Adrenal gland (tissue), 19 donors: ENCODE results near the gene ZNF174. TPM values are rescaled to one million over a fixed set of nuclear protein-coding genes. Genes with fewer than 3 reads are reported as not detected.

Source experiments
- DNase-seq, 7 donors: peaks; one replicate each; pipeline ENCODE4 v3.0.0-alpha.2; 2019 to 2020
- H3K27ac ChIP-seq, 5 donors: fragments of 200-600 bp; sonication (generic) in 4 of 5; 1 replicate in 3 of 5; 2 replicates in 2 of 5; pipeline versions ENCODE4 v1.5.1 to v1.8.0; 2016 to 2020; ENCODE audit warnings: mild to moderate bottlenecking in 1 of 5
- H3K27me3 ChIP-seq: fragments of 200-600 bp; 2 replicates; pipeline ENCODE4 v1.8.0; 2021
- H3K36me3 ChIP-seq, 2 donors: fragments of 200-600 bp; replicated peaks in 1 of 2; 1 replicate in 1 of 2; 2 replicates in 1 of 2; pipeline versions ENCODE4 v1.5.1 to v1.8.0; 2018 to 2022
- H3K4me1 ChIP-seq, 2 donors: fragments of 200-600 bp; replicated peaks in 1 of 2; 1 replicate in 1 of 2; 2 replicates in 1 of 2; pipeline versions ENCODE4 v1.5.1 to v1.8.0; 2018 to 2021
- H3K4me3 ChIP-seq, 4 donors: fragments of 200-600 bp; sonication (generic) in 3 of 4; one replicate each; pipeline ENCODE4 v1.5.1; 2016 to 2018
- H3K9me3 ChIP-seq, 3 donors: fragments of 200-600 bp; sonication (generic) in 1 of 3; replicated peaks in 1 of 3; 1 replicate in 2 of 3; 2 replicates in 1 of 3; pipeline versions ENCODE4 v1.5.1 to v1.8.0; 2016 to 2021
- POLR2A ChIP-seq, 2 donors: fragments of 450-650 bp; IDR thresholded peaks; one replicate each; pipeline ENCODE4 v1.6.1; 2017; ENCODE audit warnings: antibody characterized with exemption in 2 of 2, mild to moderate bottlenecking in 2 of 2, moderate library complexity in 1 of 2
- WGBS, 4 donors: extraction: QIAGEN DNeasy Blood & Tissue Kit in 2 of 4; methylation state at CpG; one replicate each; pipeline versions ENCODE4 v1.1.5 to v1.1.7; 2013 to 2017; 5-methylcytosine and 5-hydroxymethylcytosine counted together
- intact Hi-C, 2 donors: fragments of 100-400 bp; cut with DNase I; formaldehyde crosslinking; loops; one replicate each; pipeline versions ENCODE4 v1.14.1 to v1.15.0; 2022 to 2023
- long read RNA-seq, 10 donors: library from polyadenylated mRNA in 3 of 10; unstranded in 2 of 10; stranded (forward) in 1 of 10; transcript quantifications; one replicate each; pipeline ENCODE4 v2.0.0 and lab custom pipeline, GENCODE V29; 2021 to 2026
- polyA plus RNA-seq, 3 donors: library from polyadenylated mRNA; stranded (reverse); fragments of 200-250 nt in 2 of 3; fragments of 350-450 nt in 1 of 3; fragmentation: Illumina TruSeq in 1 of 3; extraction: RNeasy Lipid Tissue Mini Kit (QIAGEN cat#74804) in 1 of 3; gene quantifications; one replicate each; pipeline ENCODE4 v1.2.3, GENCODE V29; 2013 to 2014
- total RNA-seq, 9 donors: library from RNA; depleted of rRNA in 4 of 9; stranded (reverse); fragments of >200 nt in 4 of 9; fragments of 120-200 nt in 1 of 9; fragmentation: NEBNext Ultra II Directional in 1 of 9; extraction: Animal tissue kit (Norgen Biotek cat#: 25700) in 1 of 9; gene quantifications; one replicate each; pipeline versions ENCODE4 v1.1.0 to v1.2.4, GENCODE V29; 2013 to 2023
- TF ChIP-seq, protein P1 (sequence below), 6 experiments: fragments of 450-650 bp in 4 of 6; fragments of 200-600 bp in 2 of 6; sonication (generic) in 1 of 6; IDR thresholded peaks; 1 replicate in 5 of 6; 2 replicates in 1 of 6; pipeline versions ENCODE4 v1.5.1 to v1.8.0; 2016 to 2021; ENCODE audit warnings: antibody characterized with exemption in 6 of 6, mild to moderate bottlenecking in 2 of 6, moderate library complexity in 1 of 6
- donor health status: healthy with polysubstance abuse.
- donor health status: Bipolar disorder and iron deficiency.
- donor health status: DM: yes; HTN: yes; CAD: no.
- donor health status: DM: no; HTN: no; CAD: no.
- donor health status: DM: no; HTN: no; CAD: no.
- donor health status: DM: yes; HTN: yes; CAD: no.

Gene ZNF174
- total RNA-seq (10 to 100 TPM in 8 of 9 donors, 1 to 10 TPM in 1; 8.6 to 22.2 (median 11.0) TPM), polyA plus RNA-seq (10 to 100 TPM in 1 of 3 donors, 1 to 10 TPM in 2; 4.1 to 15.4 (median 5.7) TPM)
- long read RNA-seq, donor 1, partial matches to known transcripts: 0 of 3 reads
- long read RNA-seq, donor 1, other reads (novel, unspliced or antisense): 0 of 3 reads
- long read RNA-seq, donor 2, partial matches to known transcripts: 0 of 3 reads
- long read RNA-seq, donor 2, other reads (novel, unspliced or antisense): 0 of 3 reads
- long read RNA-seq, donor 3, partial matches to known transcripts: 0 of 2 reads
- long read RNA-seq, donor 3, other reads (novel, unspliced or antisense): 0 of 2 reads
- long read RNA-seq, donor 4, partial matches to known transcripts: 0 of 9 reads
- long read RNA-seq, donor 4, other reads (novel, unspliced or antisense): 3 of 9 reads
- long read RNA-seq, donor 5, transcript ZNF174-201 (3 exons, 2,260 nt): major isoform, 17 of 24 reads
- long read RNA-seq, donor 5, partial matches to known transcripts: 0 of 24 reads
- long read RNA-seq, donor 5, other reads (novel, unspliced or antisense): 1 of 24 reads
- long read RNA-seq, donor 6, partial matches to known transcripts: 0 of 5 reads
- long read RNA-seq, donor 6, other reads (novel, unspliced or antisense): 1 of 5 reads
- long read RNA-seq, donor 7, partial matches to known transcripts: 0 of 6 reads
- long read RNA-seq, donor 7, other reads (novel, unspliced or antisense): 0 of 6 reads
- long read RNA-seq, donor 8, partial matches to known transcripts: 0 of 1 reads
- long read RNA-seq, donor 8, other reads (novel, unspliced or antisense): 0 of 1 reads
- long read RNA-seq, donor 9, partial matches to known transcripts: 0 of 2 reads
- long read RNA-seq, donor 9, other reads (novel, unspliced or antisense): 0 of 2 reads
- long read RNA-seq, donor 10, partial matches to known transcripts: 0 of 2 reads
- long read RNA-seq, donor 10, other reads (novel, unspliced or antisense): 0 of 2 reads

DNA sequence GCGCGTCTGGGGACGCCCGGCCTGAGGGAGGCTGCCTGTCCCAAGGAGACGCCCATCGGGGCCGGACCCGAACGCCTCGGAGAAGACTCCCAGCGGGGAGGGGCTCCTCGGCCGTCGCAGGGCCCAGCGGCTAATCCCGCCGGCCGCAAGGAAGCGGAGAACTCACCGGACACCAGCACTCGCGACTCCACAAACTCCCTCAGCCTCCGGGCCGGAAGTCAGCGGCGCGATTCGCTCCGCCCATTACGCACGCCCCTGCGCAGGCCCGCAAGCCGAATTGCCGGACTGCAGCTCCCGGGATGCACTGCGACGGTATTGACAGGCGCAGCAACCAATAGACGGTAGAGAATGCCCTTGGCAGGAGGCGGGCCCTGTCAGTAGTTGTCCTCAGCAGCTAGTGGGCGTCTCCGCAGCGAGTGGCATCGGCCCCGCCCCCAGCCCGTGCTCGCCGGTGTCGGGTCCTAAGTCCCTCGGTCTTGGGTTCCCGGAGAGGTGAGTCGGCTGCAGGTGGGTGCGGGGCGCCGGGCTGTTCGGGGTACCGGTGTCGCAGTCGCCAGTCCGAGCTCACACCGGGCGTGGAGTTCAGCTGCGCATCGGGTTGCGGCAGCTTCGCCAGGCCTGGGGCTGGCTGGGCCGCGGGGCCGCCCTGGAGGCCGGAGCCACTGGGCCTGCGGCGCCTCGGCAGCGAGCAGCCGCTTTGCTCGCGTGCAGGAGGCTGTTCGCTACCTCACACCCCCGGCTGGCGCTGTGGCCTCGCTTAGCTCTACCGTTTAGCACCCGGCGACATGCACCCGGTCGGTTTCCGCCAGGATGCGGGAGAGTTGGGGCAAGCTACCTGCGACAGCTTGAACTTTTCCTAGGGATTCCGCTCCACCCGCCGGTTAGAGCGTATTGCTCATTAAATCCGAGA is at the start of gene ZNF174, which contains the start of gene ZSCAN32:
TSS of gene ZNF174 (plus strand) at position 437 of the 910 bp plus-strand sequence. CDS start 790 bp downstream, outside the sequence.
TSS of gene ZSCAN32 (minus strand) at position 226 of the 910 bp plus-strand sequence. CDS start 3,447 bp downstream, outside the sequence.
- peaks cover 0 to 16% of the 10 kb centered on the region in 2 donors for H3K36me3 ChIP-seq
- peaks cover 2 to 6% (median 2%) of the 10 kb centered on the region in 3 donors for H3K9me3 ChIP-seq

DNA sequence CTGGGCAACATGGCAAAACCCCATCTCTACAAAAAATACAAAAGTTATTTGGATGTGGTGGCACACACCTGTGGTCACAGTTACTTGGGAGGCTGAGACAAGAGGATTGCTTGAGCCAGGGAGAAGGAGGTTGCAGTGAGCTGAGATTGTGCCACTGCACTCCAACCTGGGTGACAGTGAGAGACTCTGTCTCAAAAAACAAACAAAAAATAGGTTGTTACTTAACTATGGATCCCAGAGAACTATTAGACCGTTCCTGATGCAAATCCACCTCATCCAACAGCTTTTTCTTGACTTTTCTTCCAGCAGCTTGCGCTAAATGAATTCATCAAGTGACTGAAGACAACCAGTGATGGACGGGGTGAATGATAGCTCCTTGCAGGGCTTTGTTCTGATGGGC is 45.4 kb upstream of the ZNF174 start, which contains the start of gene OR2C1:
TSS of gene OR2C1 (plus strand) at position 301 of the 400 bp plus-strand sequence. CDS start at position 353, 52 bp downstream.
- Histone ChIP-seq H3K4me1 (no peaks in the 10 kb centered on the region), H3K9me3 (no peaks in the 10 kb centered on the region), H3K27ac (no peak within 1 kb of the TSS), H3K4me3 (no peak within 1 kb of the TSS), H3K27me3 (no peaks in the 10 kb centered on the region), H3K36me3 (no peaks in the 10 kb centered on the region)
- 63 to 68% (median 66%) methylated on average over 3 of the region's 3 CpGs for WGBS, 4 donors
- intact Hi-C loops: no loop called here
- DNase-seq: no peak
- TF ChIP-seq POLR2A (IDR thresholded peaks at IDR 0.05): no peak
- TF ChIP-seq, protein P1, sequence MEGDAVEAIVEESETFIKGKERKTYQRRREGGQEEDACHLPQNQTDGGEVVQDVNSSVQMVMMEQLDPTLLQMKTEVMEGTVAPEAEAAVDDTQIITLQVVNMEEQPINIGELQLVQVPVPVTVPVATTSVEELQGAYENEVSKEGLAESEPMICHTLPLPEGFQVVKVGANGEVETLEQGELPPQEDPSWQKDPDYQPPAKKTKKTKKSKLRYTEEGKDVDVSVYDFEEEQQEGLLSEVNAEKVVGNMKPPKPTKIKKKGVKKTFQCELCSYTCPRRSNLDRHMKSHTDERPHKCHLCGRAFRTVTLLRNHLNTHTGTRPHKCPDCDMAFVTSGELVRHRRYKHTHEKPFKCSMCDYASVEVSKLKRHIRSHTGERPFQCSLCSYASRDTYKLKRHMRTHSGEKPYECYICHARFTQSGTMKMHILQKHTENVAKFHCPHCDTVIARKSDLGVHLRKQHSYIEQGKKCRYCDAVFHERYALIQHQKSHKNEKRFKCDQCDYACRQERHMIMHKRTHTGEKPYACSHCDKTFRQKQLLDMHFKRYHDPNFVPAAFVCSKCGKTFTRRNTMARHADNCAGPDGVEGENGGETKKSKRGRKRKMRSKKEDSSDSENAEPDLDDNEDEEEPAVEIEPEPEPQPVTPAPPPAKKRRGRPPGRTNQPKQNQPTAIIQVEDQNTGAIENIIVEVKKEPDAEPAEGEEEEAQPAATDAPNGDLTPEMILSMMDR (IDR thresholded peaks at IDR 0.05): no peak

More for the DNA sequence above, at the start of gene ZNF174, which contains the start of gene ZSCAN32:
- H3K4me1 ChIP-seq: peaks cover 7 to 17% of the 10 kb centered on the region in 2 donors
- DNase-seq: peak; percentile 99 to 100 (median 99)
- peak within 1 kb of the TSS; percentile 58 to 87 (median 74) for H3K4me3 ChIP-seq
- peak within 1 kb of the TSS; percentile 66 to 89 (median 82) for H3K27ac ChIP-seq
- H3K27me3 ChIP-seq: no peaks in the 10 kb centered on the region
- TF ChIP-seq, protein P1 (IDR thresholded peaks at IDR 0.05): peak in 1 of 6 experiments; percentile 5
- peak; percentile 28 to 80 for TF ChIP-seq POLR2A (IDR thresholded peaks at IDR 0.05)
- WGBS, 4 donors: 0 to 1% (median 0%) methylated on average over 17 to 95 of the region's 95 CpGs
- intact Hi-C loops: loop anchor here in 1 of 2 donors (10.0 kb wide), 1 partner anchor 86 kb away; no protein-coding TSS in a partner anchor

DNA sequence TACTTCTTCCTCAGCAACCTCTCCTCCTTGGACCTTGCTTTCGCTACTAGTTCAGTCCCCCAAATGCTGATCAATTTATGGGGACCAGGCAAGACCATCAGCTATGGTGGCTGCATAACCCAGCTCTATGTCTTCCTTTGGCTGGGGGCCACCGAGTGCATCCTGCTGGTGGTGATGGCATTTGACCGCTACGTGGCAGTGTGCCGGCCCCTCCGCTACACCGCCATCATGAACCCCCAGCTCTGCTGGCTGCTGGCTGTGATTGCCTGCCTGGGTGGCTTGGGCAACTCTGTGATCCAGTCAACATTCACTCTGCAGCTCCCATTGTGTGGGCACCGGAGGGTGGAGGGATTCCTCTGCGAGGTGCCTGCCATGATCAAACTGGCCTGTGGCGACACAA is 44.9 kb upstream of the ZNF174 start:
- H3K9me3 ChIP-seq: no peaks in the 10 kb centered on the region

More for the DNA sequence above, 44.9 kb upstream of the ZNF174 start:
- Histone ChIP-seq H3K27me3 (no peaks in the 10 kb centered on the region), H3K4me3 (no peak overlapping the region), H3K27ac (no peak overlapping the region), H3K4me1 (no peaks in the 10 kb centered on the region), H3K36me3 (no peaks in the 10 kb centered on the region)
- TF ChIP-seq, protein P1 (IDR thresholded peaks at IDR 0.05): no peak
- TF ChIP-seq POLR2A (IDR thresholded peaks at IDR 0.05): no peak
- WGBS, 4 donors: 73 to 83% (median 78%) methylated on average over 7 to 10 of the region's 10 CpGs
- DNase-seq: no peak
- intact Hi-C loops: no loop called here
